ENCODE measurements around the gene MCF2L2.
"Not testable (repeated sequence)": the region's sequence is repeated elsewhere in the genome, so short reads cannot be mapped to it uniquely, and the experiment has no call there.

MCF2L2 gene

GRCh38 chr3:183400352-183400751 is 28.1 kb downstream of the MCF2L2 start:
- no peak for DNase-seq (ENCODE audit: low read depth in 2 of 2)

GRCh38 chr3:183396662-183397391 is 31.6 kb downstream of the MCF2L2 start:
- DNase-seq (ENCODE audit: low read depth in 2 of 2) = no peak

GRCh38 chr3:183394150-183394549 is 34.3 kb downstream of the MCF2L2 start:
- no peak for DNase-seq (ENCODE audit: low read depth in 2 of 2)

GRCh38 chr3:183393625-183394024 is 34.8 kb downstream of the MCF2L2 start:
- no peak for DNase-seq (ENCODE audit: low read depth in 2 of 2)

- DNase-seq (ENCODE audit: low read depth in 2 of 2) = no peak
Measured at GRCh38 chr3:183392186-183393034, 36.0 kb downstream of the MCF2L2 start.

- no peak for DNase-seq (ENCODE audit: low read depth in 2 of 2)
Measured at GRCh38 chr3:183391460-183391859, 37.0 kb downstream of the MCF2L2 start.

- no peak for DNase-seq (ENCODE audit: low read depth in 2 of 2)
Measured at GRCh38 chr3:183390844-183391243, 37.6 kb downstream of the MCF2L2 start.

- DNase-seq (ENCODE audit: low read depth in 2 of 2) = no peak
Measured at GRCh38 chr3:183388213-183388895, 40.1 kb downstream of the MCF2L2 start.

GRCh38 chr3:183387797-183388196 is 40.6 kb downstream of the MCF2L2 start:
- DNase-seq (ENCODE audit: low read depth in 2 of 2) = no peak

GRCh38 chr3:183386651-183387050 is 41.8 kb downstream of the MCF2L2 start:
- no peak for DNase-seq (ENCODE audit: low read depth in 2 of 2)

GRCh38 chr3:183385698-183386613 is 42.5 kb downstream of the MCF2L2 start:
- peak in 1 of 2 donors; percentile 39 for DNase-seq (ENCODE audit: low read depth in 2 of 2)

GRCh38 chr3:183381673-183382072 is 46.7 kb downstream of the MCF2L2 start:
- no peak for DNase-seq (ENCODE audit: low read depth in 2 of 2)

GRCh38 chr3:183381179-183381578 is 47.2 kb downstream of the MCF2L2 start:
- DNase-seq (ENCODE audit: low read depth in 2 of 2) = no peak

GRCh38 chr3:183378951-183379350 is 49.5 kb downstream of the MCF2L2 start:
- DNase-seq (ENCODE audit: low read depth in 2 of 2) = no peak

- DNase-seq (ENCODE audit: low read depth in 2 of 2) = no peak
Measured at GRCh38 chr3:183378545-183378944, 49.9 kb downstream of the MCF2L2 start.

GRCh38 chr3:183378008-183378407 is 50.4 kb downstream of the MCF2L2 start:
- no peak for DNase-seq (ENCODE audit: low read depth in 2 of 2)

- DNase-seq (ENCODE audit: low read depth in 2 of 2) = no peak
Measured at GRCh38 chr3:183377307-183377959, 51.0 kb downstream of the MCF2L2 start.

- DNase-seq (ENCODE audit: low read depth in 2 of 2) = no peak
Measured at GRCh38 chr3:183375787-183376186, 52.6 kb downstream of the MCF2L2 start.

- DNase-seq (ENCODE audit: low read depth in 2 of 2) = no peak
Measured at GRCh38 chr3:183375337-183375736, 53.1 kb downstream of the MCF2L2 start.

- no peak for DNase-seq (ENCODE audit: low read depth in 2 of 2)
Measured at GRCh38 chr3:183372911-183373310, 55.5 kb downstream of the MCF2L2 start.

- DNase-seq (ENCODE audit: low read depth in 2 of 2) = not testable (repeated sequence)
Measured at GRCh38 chr3:183371600-183371968, 56.8 kb downstream of the MCF2L2 start.
